Heart left ventricle (tissue), 13 donors: ENCODE results near the gene PHETA2.

Source experiments
- CTCF ChIP-seq, 12 donors: fragments of 200-600 bp; sonication (generic) in 4 of 12; IDR thresholded peaks; one replicate each; pipeline versions ENCODE4 v1.5.0 to v1.8.0; 2018 to 2022; ENCODE audit warnings: antibody characterized with exemption in 12 of 12, mild to moderate bottlenecking in 5 of 12
- POLR2A ChIP-seq, 2 donors: fragments of 450-650 bp; IDR thresholded peaks; one replicate each; pipeline ENCODE4 v1.6.1; 2017; ENCODE audit warnings: antibody characterized with exemption in 2 of 2, mild to moderate bottlenecking in 2 of 2, moderate library complexity in 2 of 2
- donor health status: ischemic (EF 13 %, LVEDD 7.1; RV severe dilation, severe dysfunction).
- donor health status: DM: no; HTN: yes; CAD: no.
- donor health status: DM: no; HTN: no; CAD: no.
- donor health status: ischemic (EF 25% LVEDD 6.9; RV normal size, moderate dysfunction).
- donor health status: ischemic (EF 25% LVEDD 5.7; RV mildly dilated, moderate dysfunction).
- donor health status: ischemic (EF 35%, LVEDD 5.7; RV mildly dilated, moderate dysfunction).
- donor health status: nonischemic (EF 11% LVEDD 7.7; RV severe dilation, severe dysfunction).
- donor health status: DM: yes; HTN: yes; CAD: no.
- donor health status: PGD.
- donor health status: ischemic (EF 29% LVEDD 5.4; RV normal size, mild dysfunction).
- donor health status: nonischemic (EF 23%, LVEDD 6.1; RV moderate dilation, normal function).

GRCh38 chr22:42060489-42060888 is 13.6 kb upstream of the PHETA2 start:
- TF ChIP-seq CTCF (IDR thresholded peaks at IDR 0.05) (no peak), POLR2A (IDR thresholded peaks at IDR 0.05) (no peak)
